MM.1S (cell line): ENCODE measurements around the gene TSHZ2.

Source experiments
- EZH2 ChIP-seq: fragments of 300-600 bp; sonication (generic); optimal IDR thresholded peaks from 2 replicates; pipeline ENCODE3; 2017; ENCODE audit warnings: low read depth, mild to moderate bottlenecking, antibody characterized with exemption, low read length, mixed read lengths
- TF ChIP-seq, protein P1 (sequence below): fragments of 300-600 bp; sonication (generic); IDR thresholded peaks from 2 replicates; pipeline ENCODE4 v1.5.1; 2016; ENCODE audit warnings: antibody characterized with exemption, low read length, mixed read lengths

DNA sequence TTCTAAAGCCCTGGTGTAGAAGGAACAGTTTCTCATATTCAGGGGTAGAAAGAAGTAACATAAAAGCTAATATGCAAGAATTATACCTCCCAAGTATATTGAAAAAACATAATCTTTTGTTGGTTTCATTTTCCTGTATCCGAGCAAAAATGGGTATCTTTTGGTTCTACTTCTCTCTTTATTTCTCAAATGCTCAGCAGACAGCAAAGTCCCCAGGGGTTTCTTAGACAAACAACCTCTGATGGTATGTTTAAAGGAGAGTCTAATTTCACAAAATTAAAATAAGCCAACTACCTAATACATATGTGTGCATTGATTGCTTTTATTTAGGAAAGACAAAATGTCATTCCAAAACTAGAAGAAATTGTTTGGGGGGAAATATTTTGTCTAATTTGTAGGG, 131.0 kb downstream of the TSHZ2 start:
- no peak for TF ChIP-seq EZH2
- TF ChIP-seq, protein P1, sequence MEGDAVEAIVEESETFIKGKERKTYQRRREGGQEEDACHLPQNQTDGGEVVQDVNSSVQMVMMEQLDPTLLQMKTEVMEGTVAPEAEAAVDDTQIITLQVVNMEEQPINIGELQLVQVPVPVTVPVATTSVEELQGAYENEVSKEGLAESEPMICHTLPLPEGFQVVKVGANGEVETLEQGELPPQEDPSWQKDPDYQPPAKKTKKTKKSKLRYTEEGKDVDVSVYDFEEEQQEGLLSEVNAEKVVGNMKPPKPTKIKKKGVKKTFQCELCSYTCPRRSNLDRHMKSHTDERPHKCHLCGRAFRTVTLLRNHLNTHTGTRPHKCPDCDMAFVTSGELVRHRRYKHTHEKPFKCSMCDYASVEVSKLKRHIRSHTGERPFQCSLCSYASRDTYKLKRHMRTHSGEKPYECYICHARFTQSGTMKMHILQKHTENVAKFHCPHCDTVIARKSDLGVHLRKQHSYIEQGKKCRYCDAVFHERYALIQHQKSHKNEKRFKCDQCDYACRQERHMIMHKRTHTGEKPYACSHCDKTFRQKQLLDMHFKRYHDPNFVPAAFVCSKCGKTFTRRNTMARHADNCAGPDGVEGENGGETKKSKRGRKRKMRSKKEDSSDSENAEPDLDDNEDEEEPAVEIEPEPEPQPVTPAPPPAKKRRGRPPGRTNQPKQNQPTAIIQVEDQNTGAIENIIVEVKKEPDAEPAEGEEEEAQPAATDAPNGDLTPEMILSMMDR, result no peak
